ENCODE data around the gene FRS3. TPM values are rescaled to one million over a fixed set of nuclear protein-coding genes. Genes with fewer than 3 reads are reported as not detected.

FRS3 gene
- total and polyA plus RNA-seq, 2 experiments from 2014 or later = 1.3 to 3.3 TPM

- ATAC-seq (no peak), DNase-seq (ENCODE audit: low spot score) (no peak)
- Histone ChIP-seq H2AFZ (no peak overlapping the region), H3K4me1 (ENCODE audit: insufficient read depth) (peaks cover 16% of the 10 kb centered on the region), H3K79me2 (replicated peaks; ENCODE audit: insufficient read depth) (no peaks in the 10 kb centered on the region), H3K36me3 (ENCODE audit: insufficient read depth) (no peaks in the 10 kb centered on the region), H3K9me2 (ENCODE audit: insufficient read depth) (no peaks in the 10 kb centered on the region), H3K27me3 (ENCODE audit: insufficient read depth) (peaks cover 9% of the 10 kb centered on the region), H4K20me1 (replicated peaks; ENCODE audit: insufficient read depth) (no peaks in the 10 kb centered on the region), H3K27ac (ENCODE audit: low read depth) (no peak overlapping the region), H3K4me2 (no peak overlapping the region), H3F3A (replicated peaks; ENCODE audit: low read depth) (peaks cover 11% of the 10 kb centered on the region), H3K4me3 (no peak overlapping the region)
- no peaks in the 10 kb centered on the region for H3K9me3 Mint-ChIP-seq
- H3K27ac Mint-ChIP-seq = no peak overlapping the region
- H3K4me1 Mint-ChIP-seq = peaks cover 20% of the 10 kb centered on the region
- no peaks in the 10 kb centered on the region for H3K36me3 Mint-ChIP-seq (ENCODE audit: low read depth)
- TF ChIP-seq EZH2 (IDR thresholded peaks at IDR 0.05; ENCODE audit: low read depth, unreplicated experiment) (no peak), JUNB (IDR thresholded peaks at IDR 0.05; ENCODE audit: unreplicated experiment) (no peak), ZNF462 (CRISPR knock-in tag; IDR thresholded peaks at IDR 0.05) (no peak), CREB1 (CRISPR knock-in tag; IDR thresholded peaks at IDR 0.05; ENCODE audit: low read depth) (no peak), NANOG (IDR thresholded peaks at IDR 0.05; ENCODE audit: borderline replicate concordance) (no peak)
- peaks cover 16% of the 10 kb centered on the region for H3K27me3 Mint-ChIP-seq (ENCODE audit: insufficient read depth, low read depth, poor library complexity)
- no peak overlapping the region; the same call in 2 of the 3 replicates for H3K4me3 Mint-ChIP-seq
Observed at GRCh38 chr6:41737591-41738130, 42.0 kb downstream of the FRS3 start.

Measured in GM23338 (cell line).